Gastrocnemius medialis (tissue), 4 donors: ENCODE results near the gene SLC44A2.

Experiments
- POLR2A ChIP-seq, 2 donors: fragments of 450-650 bp; IDR thresholded peaks; one replicate each; pipeline ENCODE4 v1.6.1; 2017; ENCODE audit warnings: antibody characterized with exemption in 2 of 2, mild to moderate bottlenecking in 2 of 2, moderate library complexity in 2 of 2
- TF ChIP-seq, protein P1 (sequence below), 5 experiments: fragments of 450-650 bp in 3 of 5; fragments of 200-600 bp in 2 of 5; sonication (generic) in 2 of 5; IDR thresholded peaks in 4 of 5; conservative IDR thresholded peaks in 1 of 5; 1 replicate in 4 of 5; 2 replicates in 1 of 5; pipeline ENCODE4 v1.5.1; 2016 to 2019; ENCODE audit warnings: antibody characterized with exemption in 5 of 5, mild to moderate bottlenecking in 3 of 5, moderate library complexity in 3 of 5

DNA sequence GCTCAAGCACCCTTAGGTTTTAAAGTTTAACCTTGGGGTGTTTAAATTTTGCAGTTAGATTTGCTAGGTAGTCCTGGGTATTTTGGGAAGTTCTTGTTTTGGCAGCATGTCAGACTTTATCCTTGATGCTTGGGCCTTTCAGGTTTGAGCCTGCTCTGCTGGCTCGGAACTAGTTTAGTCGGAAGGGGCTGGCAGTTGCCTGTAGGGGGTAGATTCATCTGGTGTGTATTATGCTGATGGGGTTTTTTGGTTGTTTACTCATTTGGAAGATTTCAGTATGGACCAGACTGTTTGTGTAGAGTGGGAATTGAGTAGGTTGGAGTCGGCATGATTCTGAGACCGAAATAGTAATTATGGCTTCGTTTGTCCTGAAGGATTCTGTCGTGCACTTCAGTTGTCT, 43.9 kb downstream of the SLC44A2 start:
- TF ChIP-seq POLR2A (IDR thresholded peaks at IDR 0.05) = no peak
- TF ChIP-seq, protein P1, sequence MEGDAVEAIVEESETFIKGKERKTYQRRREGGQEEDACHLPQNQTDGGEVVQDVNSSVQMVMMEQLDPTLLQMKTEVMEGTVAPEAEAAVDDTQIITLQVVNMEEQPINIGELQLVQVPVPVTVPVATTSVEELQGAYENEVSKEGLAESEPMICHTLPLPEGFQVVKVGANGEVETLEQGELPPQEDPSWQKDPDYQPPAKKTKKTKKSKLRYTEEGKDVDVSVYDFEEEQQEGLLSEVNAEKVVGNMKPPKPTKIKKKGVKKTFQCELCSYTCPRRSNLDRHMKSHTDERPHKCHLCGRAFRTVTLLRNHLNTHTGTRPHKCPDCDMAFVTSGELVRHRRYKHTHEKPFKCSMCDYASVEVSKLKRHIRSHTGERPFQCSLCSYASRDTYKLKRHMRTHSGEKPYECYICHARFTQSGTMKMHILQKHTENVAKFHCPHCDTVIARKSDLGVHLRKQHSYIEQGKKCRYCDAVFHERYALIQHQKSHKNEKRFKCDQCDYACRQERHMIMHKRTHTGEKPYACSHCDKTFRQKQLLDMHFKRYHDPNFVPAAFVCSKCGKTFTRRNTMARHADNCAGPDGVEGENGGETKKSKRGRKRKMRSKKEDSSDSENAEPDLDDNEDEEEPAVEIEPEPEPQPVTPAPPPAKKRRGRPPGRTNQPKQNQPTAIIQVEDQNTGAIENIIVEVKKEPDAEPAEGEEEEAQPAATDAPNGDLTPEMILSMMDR (IDR thresholded peaks at IDR 0.05 in 4 of 5, conservative IDR thresholded peaks at IDR 0.05 in 1 of 5) = no peak
